HG02981 (cell line): ENCODE measurements around the gene USP3.
A peak's percentile ranks its signal among the peaks of the same experiment; 100 is the strongest.

Source experiments
- ATAC-seq: cut with Tn5 transposase; IDR thresholded peaks from one replicate; pipeline ENCODE4 v1.9.1; 2021; ENCODE audit warnings: mild to moderate bottlenecking, moderate library complexity; ENCODE audit not compliant: unreplicated experiment

Gene USP3

DNA sequence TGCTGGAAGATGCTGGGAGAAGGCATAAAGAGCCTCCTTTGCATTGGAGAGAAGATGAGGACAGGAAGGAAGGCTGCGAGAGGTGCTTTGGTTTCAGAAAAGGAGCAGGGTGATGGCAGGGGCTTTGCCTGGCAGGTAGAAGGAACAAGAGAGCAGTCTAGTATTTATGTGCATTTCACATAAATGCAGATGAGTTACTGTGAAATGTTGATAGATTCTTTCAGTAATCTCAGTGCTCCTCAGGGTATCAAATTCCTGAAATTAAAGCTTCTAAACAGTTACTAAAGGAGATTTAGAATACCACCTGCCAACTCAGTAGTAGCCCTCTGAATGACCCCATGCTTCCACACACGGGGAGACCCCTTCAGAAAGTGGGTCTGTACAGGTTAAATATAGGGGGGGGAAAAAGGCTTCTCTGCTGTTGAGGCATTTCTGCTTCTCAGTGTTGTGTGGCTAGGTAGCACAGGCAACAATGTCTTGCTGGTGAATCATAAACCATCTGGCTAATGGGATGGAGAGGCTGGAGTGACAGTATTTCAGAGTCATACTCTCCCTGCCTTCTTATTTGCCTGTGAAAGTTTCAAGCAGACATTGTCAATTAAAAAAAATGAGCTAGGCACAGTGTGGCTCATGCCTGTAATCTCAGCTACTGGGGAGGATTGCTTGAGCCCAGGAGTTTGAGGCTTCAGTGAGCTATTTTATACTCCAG lies 78.5 kb downstream of the USP3 start:
- no peak for ATAC-seq

DNA sequence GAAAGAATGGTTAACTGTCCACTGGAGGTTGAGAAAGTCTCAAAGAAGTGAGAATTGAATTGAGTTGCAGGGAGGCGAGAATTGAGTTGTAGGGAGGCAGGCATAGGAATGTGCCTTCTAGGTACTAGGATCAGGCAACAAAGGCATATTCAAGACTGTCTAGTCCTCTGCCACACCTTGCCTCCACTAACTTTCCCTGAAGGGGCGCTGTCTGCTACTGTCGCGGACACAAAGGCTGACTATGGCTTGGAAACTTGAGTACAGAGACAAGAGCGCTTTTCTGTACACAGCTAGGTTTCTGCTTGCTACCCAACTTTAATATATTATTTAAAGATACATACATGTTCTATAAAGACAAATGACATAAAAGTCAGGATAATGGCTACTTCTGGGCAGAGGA lies 82.4 kb downstream of the USP3 start:
- ATAC-seq: no peak

DNA sequence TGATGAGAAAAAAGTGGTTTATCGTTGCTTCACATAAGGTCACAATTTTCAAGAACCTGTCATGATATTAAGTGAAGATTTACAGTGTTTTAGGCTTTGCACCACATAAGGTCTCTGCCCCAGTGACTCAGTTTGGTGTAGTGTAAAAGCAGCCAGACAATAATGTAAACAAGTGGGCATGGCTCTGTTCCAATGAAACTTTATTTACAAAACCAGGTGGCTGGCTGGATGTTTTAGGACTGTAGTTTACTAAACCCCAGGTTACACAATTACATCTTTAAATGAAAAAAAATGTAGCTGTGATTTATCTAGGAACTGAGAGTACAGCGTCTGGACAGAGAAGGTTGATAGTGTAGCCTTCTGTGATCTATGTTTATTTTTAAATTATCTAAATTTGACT lies 83.1 kb downstream of the USP3 start:
- ATAC-seq: no peak

DNA sequence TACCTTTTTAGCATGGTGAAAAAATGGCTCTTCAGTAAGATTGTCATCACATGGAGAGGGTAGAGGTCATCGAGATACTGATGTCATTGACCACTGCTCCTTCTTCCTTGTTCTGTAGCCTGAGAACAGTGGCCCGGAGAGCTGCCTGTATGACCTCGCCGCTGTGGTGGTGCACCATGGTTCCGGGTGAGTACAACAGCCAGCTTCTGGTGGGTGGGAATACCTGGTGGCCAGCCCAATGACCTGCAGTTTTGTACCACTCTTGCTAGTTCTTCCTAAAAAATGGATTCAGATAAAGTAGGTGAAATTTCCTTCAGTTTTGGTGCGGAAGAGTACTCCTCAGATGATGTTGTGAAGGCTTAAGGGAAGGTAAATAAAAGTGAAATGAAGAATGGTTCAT lies 84.4 kb downstream of the USP3 start:
- ATAC-seq: no peak

DNA sequence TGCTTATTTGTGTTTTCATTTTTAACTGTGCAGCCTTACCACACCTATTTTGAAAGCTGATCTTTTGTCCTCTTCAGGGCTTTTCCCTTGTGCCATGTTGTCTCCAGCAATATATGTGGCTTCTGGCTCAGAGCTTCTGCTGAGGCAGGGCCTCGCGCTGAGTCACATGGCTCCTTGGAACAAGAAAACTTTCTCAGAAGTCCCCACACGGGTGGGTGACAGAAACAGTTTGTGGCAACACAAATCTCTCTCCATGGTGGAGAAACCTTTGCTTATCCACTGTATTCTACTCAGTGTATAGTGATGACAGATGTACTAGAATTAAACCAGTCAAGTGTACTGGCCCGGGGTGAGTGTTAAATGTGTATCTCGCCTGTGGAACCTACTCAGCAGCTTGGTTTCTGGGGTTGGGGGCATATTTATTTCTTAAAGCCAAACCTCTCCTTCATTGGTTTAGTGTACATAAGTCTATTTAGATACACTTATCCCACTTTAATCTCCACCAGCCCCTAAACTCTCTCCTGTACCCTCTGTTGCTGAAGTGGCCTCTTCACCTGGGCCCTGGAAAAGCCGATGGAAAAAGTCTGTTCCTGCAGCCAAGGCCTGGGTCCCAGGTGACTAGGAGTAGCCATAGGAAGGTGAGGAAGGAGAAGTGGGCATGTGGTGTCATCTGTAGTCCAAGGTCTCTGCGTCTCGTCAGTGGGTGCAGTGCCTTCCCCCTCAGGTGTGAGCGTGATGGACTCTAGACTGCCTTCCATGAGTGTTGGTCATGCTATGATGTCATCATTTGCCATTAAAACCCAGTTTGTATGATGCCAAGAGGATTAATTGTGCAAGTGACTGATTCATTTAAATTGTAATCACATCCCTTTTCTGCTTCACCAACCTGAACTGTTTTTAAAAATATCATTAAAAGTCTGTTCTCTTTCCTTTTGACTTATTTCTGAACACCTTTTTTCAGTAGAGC lies 89.6 kb downstream of the USP3 start:
- no peak for ATAC-seq

DNA sequence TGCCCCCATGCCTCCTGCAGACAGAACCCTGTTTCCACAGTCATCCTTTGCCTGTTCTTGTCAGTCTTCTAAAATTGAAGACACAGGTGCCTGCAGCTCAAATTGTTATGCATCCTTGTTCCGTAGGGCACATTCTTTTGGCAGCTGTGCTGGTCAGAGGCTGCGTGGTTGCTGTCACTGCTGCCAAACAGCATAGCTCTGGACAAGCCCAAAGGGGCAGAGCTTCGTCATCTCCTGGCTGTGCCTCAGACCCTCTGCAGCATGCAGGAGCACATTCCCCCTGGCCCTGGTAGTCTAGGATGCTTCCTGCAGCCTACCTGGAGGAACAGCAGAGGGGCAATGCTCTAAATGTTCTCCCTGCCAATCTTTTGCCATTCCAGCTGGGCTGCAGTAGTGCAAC lies 90.7 kb downstream of the USP3 start:
- no peak for ATAC-seq

DNA sequence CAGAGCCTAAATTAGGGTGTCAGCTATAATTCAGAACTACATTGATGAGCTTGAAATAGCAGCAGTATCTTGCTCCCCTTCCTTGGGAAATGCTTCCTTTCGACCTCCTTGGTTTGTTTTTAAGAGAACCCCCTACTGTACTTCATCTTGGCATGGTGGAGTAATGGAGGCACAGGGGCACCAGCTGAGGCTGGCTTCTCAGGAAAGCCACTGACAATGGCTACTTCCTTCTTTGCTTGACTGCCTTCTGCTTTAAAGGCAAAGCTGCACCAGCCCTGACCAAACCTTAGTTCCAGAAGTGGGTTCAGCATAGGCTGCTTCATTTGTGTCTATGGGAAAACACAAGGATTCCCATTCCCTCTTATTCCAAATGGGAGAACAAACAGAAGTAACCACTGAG lies 91.3 kb downstream of the USP3 start:
- no peak for ATAC-seq

DNA sequence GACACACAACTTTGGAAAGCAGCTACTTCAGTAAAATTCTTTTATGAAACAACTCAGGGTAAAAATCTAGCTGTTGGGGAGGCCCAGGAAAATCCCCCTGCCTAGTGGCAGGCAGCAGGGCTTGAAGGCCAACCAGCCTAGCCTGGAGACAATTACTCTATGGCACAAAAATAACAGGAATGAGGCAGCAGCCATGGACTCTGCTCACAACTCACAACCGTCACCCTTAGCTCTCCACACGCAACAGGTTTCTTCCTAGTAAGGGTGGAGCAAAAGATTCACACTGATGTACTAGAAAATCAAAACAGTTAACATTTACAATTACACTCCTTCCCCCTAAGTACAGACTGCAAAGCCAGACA lies 92.3 kb downstream of the USP3 start:
- no peak for ATAC-seq

DNA sequence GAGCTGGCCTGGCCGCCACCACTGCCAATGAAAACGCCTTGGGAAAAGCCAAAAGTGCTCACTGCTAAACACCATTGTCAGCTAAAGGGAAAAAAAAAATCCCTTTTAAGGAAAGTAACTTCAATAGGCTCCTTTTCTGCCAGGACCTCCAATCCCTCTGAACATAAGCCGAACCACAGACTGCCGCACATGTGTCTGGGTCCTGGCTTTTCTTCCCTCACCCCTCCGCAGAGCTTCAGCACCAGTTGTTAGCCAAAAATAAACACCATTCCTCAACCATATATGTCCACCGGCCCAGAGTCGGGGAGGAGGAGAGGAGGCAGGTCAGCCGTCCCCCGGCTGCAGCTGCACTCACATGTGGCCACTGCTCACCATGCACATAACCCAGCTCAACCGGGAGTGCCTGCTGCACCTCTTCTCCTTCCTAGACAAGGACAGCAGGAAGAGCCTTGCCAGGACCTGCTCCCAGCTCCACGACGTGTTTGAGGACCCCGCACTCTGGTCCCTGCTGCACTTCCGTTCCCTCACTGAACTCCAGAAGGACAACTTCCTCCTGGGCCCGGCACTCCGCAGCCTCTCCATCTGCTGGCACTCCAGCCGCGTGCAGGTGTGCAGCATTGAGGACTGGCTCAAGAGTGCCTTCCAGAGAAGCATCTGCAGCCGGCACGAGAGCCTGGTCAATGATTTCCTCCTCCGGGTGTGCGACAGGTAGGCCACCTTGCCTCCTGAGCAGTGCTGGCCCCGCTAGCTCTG lies 92.8 kb downstream of the USP3 start, which contains the start of gene FBXL22:
Gene FBXL22 (plus strand): TSS at position 350 of the 753 bp plus-strand sequence. CDS start 6 bp downstream, at position 356.
- no peak for ATAC-seq

DNA sequence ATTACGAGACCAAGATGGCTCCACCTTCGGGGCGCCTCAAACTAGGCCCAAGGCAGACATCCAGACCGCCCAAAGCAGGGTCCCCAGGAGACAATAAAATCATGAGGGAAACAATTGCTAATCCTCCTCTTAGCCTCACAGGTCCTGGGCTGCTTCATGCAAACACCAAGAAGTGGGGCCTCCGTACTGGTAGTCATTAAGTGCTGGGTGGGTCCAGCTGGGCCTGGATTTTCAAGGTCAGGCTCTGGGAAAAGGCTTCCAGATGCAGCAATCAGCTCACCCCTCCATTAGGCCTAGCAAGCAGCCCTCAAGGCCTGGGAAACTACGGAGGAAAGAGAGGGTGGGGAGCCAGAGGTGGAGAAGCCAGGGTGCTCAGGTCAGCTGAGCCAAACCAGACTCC lies 93.4 kb downstream of the USP3 start:
- no peak for ATAC-seq

DNA sequence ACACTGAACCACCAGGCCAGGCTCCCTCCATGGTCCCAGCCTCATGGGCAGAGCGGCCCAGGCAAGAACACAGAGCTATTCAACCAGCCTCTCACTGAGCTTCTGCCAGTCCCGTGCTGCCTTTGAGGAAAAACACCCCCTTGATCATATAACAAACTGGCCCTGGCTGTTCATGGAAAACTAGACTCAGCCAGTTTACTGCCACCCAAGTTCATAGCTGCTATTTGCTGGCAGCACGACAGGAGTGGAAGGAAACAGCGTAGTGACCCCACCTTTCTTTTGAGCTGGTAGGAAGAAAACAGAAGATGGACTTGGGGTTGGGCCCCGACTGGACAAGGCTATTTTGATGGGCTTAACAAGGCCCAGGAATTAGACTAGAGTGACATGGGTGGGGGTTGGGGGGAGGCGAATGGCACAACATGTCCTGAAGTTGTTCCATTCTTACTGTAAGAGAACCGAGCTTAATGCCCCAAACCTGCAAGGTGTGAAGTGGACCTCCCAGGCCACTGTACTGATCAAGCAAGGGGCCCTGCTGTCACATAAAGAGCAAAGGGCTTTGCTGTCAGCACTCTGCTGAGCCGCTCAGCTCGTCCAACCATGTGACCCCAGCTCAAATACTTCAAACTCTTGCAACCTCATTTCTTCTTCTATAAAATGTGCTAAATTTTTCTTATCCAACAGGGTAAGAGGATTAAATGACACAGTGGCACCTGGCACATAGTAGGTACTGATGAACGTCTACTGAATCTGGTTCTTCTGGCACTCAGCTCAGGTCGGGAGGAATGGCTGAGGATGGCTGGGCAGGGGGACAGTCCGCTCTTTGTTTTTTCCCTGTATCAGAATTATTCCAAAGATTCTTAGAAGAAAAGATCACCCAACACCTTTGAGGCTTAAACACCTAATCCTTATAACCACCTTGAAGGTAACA lies 94.3 kb downstream of the USP3 start:
- ATAC-seq: no peak

DNA sequence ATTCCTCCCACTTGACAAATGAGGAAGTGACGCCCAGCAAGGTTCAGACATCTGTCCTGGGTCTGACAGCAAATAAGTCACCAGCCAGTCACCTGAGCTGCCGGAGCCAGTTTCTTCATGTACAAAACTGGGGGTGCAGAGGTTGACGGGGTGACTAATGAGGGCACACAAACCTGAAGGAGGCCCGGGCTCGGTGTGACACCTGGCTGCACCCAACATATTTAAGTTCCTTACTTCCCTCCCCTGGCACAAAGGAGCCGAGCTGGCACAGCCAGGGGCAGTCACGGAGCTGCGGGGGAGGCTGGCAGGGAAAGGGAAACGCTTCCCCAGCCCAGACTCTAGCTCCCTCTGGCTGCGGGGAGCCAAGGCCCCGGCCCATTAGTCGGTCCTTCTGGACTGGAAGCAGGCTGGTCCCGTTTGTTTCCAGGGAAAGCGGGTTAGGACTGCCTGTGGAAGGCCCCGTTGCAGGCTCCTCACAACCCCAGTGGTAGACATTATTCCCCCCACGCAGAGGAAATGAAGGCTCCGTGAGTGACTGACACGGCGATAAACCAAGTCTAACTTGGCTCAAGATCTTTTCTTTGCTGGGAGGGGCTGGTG lies 95.1 kb downstream of the USP3 start:
- ATAC-seq: no peak

DNA sequence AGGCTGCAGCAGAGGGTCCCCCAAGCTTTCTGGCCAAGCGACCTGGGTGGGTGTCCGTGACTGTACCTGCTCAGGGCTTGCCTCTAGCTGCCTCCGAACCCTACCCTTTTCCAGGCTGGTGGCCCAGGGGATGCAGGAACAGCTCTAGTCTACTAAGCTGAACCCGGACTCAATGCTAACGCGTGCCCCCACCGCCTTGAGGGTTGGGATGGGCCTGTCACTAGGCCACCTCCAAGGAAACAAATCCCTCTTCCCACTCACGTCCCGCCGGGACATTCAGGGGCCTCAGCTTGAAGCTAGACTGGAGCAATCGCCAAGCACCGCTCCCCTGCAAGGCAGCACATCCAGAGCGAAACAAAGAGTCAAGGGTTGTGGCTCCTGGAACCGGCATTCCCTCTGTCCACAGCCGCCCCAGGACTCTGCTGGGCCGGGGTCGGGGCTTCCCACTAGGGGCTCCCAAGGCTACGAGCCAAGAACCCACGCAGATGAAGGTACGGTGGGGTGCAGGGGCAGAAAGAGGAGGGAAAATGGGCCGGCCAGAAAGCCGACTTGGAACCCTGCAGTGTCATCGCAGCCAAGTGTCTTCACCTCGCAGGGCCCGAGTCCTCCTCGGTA lies 95.7 kb downstream of the USP3 start:
- no peak for ATAC-seq

DNA sequence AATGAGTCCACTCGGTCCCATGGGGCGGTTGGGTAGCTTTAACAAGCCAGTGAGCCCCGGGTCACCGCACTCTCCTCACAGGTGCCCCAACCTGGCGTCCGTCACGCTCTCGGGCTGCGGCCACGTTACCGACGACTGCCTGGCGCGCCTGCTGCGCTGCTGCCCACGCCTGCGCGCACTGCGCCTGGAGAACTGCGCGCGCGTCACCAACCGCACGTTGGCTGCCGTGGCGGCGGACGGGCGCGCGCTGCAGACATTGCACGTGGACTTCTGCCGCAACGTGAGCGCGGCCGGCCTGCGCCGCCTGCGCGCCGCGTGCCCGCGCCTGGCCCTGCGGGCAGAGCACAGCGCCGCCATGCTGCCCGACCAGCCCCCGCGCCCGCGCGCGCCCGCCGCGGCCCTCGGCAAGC lies 96.2 kb downstream of the USP3 start:
- ATAC-seq: peak; percentile 74

DNA sequence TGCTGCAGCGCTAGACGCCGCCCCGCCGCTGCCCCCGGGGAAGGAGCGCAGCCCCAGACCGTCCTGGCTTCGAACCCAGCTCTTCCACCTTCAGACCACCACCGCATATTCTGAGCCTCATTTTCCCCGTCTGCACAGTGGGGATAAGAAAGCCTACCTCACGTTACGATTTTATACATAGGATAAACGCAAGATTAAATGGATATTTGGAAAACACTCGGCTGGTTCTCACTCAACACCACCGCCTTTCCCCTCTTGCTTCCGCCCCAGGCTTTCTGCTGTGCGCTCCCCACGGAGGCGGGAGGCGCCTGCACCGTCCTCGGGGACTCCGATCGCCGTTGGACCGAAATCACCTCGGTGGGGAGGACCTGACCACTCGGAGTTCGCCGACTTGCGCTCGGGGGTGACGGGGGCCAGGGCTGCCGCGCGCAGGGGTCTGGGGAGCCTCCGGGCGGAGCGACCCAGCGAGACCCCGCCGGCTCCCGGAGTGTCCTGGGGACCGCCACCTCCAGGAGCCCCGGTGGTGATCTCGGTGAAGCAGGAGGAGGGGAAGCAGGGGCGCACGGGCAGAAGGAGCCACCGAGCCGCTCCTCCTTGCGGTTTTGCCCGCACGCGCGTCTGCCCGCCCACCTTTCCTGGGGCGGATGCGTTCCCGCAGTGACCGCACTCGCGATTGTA lies 96.8 kb downstream of the USP3 start:
- no peak for ATAC-seq

DNA sequence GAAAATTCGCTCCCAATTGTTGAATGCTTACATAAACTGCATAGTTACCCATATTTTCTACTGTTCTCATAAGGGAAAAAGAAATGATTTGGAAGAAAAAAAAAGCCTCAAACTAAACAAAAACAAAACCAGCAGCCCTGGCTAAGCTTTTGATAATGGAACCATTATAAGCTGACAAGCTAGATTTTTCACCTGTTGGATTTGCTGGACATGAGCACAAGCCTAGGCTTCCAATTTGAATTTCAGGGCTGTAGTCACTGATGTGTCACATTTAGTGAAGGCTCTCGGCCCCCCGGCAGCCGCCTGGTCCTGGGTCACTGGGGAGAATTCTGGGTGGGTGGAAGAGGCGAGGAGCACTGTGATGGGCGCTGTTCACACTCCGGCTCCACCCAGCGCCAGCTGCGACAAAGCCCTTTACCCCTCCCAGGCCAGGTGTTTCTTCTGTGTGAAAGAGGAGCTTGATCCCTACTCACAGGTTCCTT lies 97.4 kb downstream of the USP3 start:
- no peak for ATAC-seq

DNA sequence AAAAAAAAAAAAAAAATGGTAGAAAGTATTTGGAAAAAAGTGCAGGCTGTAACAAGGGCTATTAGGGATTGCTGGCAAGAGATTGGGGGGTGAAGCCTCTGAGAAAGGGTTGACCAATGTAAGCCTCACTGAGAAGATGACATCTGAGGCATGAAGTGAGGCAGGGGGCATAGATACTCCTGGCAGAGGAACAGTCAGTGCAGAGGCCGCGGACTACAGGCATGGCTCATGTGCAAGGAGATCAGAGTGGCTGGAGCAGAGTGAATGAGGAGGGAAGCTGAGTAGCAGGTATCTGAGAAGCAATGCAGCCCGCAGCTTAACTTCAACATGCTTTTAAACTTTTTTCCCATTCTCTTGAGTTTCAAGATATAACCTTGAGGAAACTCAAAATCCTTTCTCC lies 98.2 kb downstream of the USP3 start:
- no peak for ATAC-seq

DNA sequence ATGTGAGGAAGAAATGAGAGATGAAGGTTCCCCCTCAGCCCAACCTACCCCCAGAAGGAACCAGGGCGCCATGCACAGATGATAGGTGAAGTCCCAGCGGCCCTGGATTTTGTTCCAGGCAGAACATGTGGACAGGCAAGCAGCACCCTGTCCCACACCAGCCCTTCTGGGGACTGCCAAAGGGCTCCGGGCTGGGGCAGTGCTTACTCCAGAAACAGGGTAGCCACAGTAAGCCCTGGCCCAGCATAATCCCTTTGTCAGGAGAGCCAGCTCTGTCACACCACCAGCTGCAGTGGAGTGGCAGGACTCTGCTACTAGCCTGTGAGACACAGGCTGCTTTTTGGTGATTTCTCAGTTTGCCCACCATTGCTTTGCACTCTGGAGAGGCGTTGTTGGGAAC lies 99.1 kb downstream of the USP3 start:
- ATAC-seq: no peak

DNA sequence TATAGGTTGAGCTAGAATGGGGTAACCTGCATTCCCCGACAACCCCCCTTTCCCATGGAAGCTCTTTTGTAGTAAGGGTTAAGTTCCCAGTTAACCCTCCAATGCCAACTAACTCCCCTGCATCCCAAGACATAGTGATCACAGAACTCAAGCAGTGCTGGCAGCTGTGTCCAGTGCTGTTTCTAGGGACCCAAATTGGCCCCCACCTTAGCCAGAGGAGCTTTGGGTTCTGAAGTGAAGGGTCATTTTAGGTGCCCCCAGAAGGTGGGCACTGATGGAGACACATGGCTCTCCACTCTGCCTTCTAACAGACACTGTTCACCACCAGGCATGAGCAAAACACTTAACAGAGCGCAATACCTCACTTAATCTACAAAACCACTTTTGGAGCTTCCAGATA lies 99.9 kb downstream of the USP3 start:
- no peak for ATAC-seq
